Neural cell (in vitro differentiated cells): ENCODE data around the gene S100A13. TPM values are rescaled to one million over a fixed set of nuclear protein-coding genes. Genes with fewer than 3 reads are reported as not detected.

ENCODE experiments used
- H2AFZ ChIP-seq: fragments of 200-600, 300-800 bp; sonication (generic), shearing (Covaris generic); 2 replicates; pipeline ENCODE4 v1.6.0; 2014; ENCODE audit warnings: low read depth, mild to moderate bottlenecking, antibody characterized with exemption, low read length, moderate library complexity
- H3F3A ChIP-seq: fragments of 200-600 bp; shearing (Covaris generic); 2 replicates; pipeline ENCODE4 v1.6.1; 2016; ENCODE audit warnings: mild to moderate bottlenecking, moderate library complexity, mixed read lengths, antibody characterized with exemption, low read length; ENCODE audit not compliant: insufficient read depth, poor library complexity, severe bottlenecking
- H3K27ac ChIP-seq: fragments of 200-600, 300-800 bp; sonication (generic), shearing (Covaris generic); 2 replicates; pipeline ENCODE4 v1.5.1; 2014; ENCODE audit warnings: mild to moderate bottlenecking, low read length, moderate library complexity
- H3K27me3 ChIP-seq: fragments of 300-800, 200-600 bp; sonication (generic), shearing (Covaris generic); 2 replicates; pipeline ENCODE4 v1.6.0; 2014; ENCODE audit warnings: mild to moderate bottlenecking, low read depth, low read length, moderate library complexity; ENCODE audit not compliant: insufficient read depth
- H3K36me3 ChIP-seq: fragments of 300-800, 200-600 bp; sonication (generic), shearing (Covaris generic); 2 replicates; pipeline ENCODE4 v1.5.1; 2014; ENCODE audit warnings: mild to moderate bottlenecking, antibody characterized with exemption, low read length, moderate library complexity; ENCODE audit not compliant: insufficient read depth
- H3K4me2 ChIP-seq: fragments of 300-800, 200-600 bp; sonication (generic), shearing (Covaris generic); 2 replicates; pipeline ENCODE4 v1.6.0; 2014; ENCODE audit warnings: mild to moderate bottlenecking, low read length
- H3K4me3 ChIP-seq: fragments of 300-800, 200-600 bp; sonication (generic), shearing (Covaris generic); 2 replicates; pipeline ENCODE4 v1.5.1; 2014; ENCODE audit warnings: mild to moderate bottlenecking, low read length, moderate library complexity
- H3K79me2 ChIP-seq: fragments of 200-600 bp; shearing (Covaris generic); replicated peaks from 2 replicates; pipeline ENCODE4 v1.6.0; 2014; ENCODE audit warnings: mild to moderate bottlenecking, low read length, moderate library complexity; ENCODE audit not compliant: insufficient read depth
- H3K9ac ChIP-seq: fragments of 300-800, 200-600 bp; sonication (generic), shearing (Covaris generic); 2 replicates; pipeline ENCODE4 v1.6.1; 2016; ENCODE audit warnings: mild to moderate bottlenecking, low read length, mixed read lengths
- H3K9me2 ChIP-seq: fragments of 200-600 bp; shearing (Covaris generic); 2 replicates; pipeline ENCODE4 v1.6.1; 2016; ENCODE audit warnings: mild to moderate bottlenecking, low read length, mixed read lengths; ENCODE audit not compliant: insufficient read depth
- H3K9me3 ChIP-seq: fragments of 200-600, 300-800 bp; sonication (generic), shearing (Covaris generic); 2 replicates; pipeline ENCODE4 v1.6.1; 2016; ENCODE audit warnings: mild to moderate bottlenecking, mixed run types, low read length, moderate library complexity, mixed read lengths
- H4K20me1 ChIP-seq: fragments of 200-600 bp; shearing (Covaris generic); 2 replicates; pipeline ENCODE4 v1.6.1; 2016; ENCODE audit warnings: mild to moderate bottlenecking, mixed run types; ENCODE audit not compliant: insufficient read depth
- EP300 ChIP-seq: fragments of 450-650 bp; conservative IDR thresholded peaks from 2 replicates; pipeline ENCODE4 v1.6.1; 2014; ENCODE audit warnings: antibody characterized with exemption, mild to moderate bottlenecking, moderate library complexity; ENCODE audit not compliant: poor library complexity, severe bottlenecking
- EZH2 ChIP-seq: fragments of 200-600, 300-800 bp; shearing (Covaris generic), sonication (generic); IDR thresholded peaks from 2 replicates; pipeline ENCODE4 v1.6.1; 2014; ENCODE audit warnings: antibody characterized with exemption, low read length, borderline replicate concordance, mild to moderate bottlenecking; ENCODE audit not compliant: insufficient read depth, poor library complexity, severe bottlenecking
- MXI1 ChIP-seq: fragments of 450-650 bp; conservative IDR thresholded peaks from 2 replicates; pipeline ENCODE4 v1.6.1; 2014; ENCODE audit warnings: antibody characterized with exemption, mild to moderate bottlenecking; ENCODE audit not compliant: poor library complexity, severe bottlenecking
- POLR2AphosphoS5 ChIP-seq: IDR thresholded peaks from 2 replicates; pipeline ENCODE4 v1.6.1; 2012
- RAD21 ChIP-seq: fragments of 450-650 bp; conservative IDR thresholded peaks from 2 replicates; pipeline ENCODE4 v1.6.1; 2014; ENCODE audit warnings: antibody characterized with exemption, mild to moderate bottlenecking, moderate library complexity
- SMC3 ChIP-seq: fragments of 450-650 bp; conservative IDR thresholded peaks from 2 replicates; pipeline ENCODE4 v1.6.1; 2014; ENCODE audit warnings: antibody characterized with exemption, mild to moderate bottlenecking, moderate library complexity; ENCODE audit not compliant: poor library complexity
- TAF1 ChIP-seq: IDR thresholded peaks from 2 replicates; pipeline ENCODE4 v1.6.1; 2012; ENCODE audit warnings: low read depth
- polyA plus RNA-seq: library from polyadenylated mRNA; depleted of rRNA; stranded (reverse); fragments of >200 nt; gene quantifications from 2 replicates; pipeline ENCODE4 v1.2.3, GENCODE V29; 2014
- TF ChIP-seq, protein P1 (sequence below): IDR thresholded peaks from 2 replicates; pipeline ENCODE4 v1.6.1; 2012; ENCODE audit warnings: borderline replicate concordance
- TF ChIP-seq, protein P2 (sequence below): fragments of 450-650 bp; IDR thresholded peaks from 2 replicates; pipeline ENCODE4 v1.5.1; 2014; ENCODE audit warnings: antibody characterized with exemption, mild to moderate bottlenecking, moderate library complexity; ENCODE audit not compliant: poor library complexity, severe bottlenecking

The S100A13 gene
- polyA plus RNA-seq, 1 donor from 2014 or later: 2.1 TPM

DNA sequence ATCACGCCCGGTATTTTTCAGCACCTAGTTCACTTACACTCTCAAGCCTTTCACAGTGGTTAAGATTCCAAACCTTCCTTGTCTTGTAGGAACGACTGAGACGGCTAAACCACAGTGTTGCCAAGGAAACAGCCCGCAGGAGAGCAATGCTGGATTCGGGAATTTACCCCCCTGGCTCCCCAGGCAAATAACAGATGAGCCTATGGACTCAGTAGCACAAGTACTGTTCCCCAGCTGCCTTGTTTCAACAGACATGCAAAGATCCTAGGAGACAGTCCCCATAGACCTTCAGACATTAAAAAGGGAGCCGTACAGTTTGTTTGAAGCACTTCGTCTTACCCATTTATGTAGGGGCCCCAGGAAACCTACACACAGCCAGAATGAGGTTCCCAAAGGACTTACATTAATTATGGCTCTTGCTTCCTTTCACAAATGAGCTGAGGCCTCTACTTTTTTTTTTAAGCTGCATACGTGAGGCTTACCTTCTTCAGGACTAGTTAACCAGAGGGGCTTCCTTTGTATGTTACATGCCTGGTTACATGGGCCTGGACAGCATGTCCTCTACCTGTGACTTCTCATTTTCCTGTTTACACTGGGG is 33.9 kb upstream of the S100A13 start:
- Histone ChIP-seq H3K9ac (no peak overlapping the region), H3K9me3 (no peaks in the 10 kb centered on the region), H3K4me3 (no peak overlapping the region), H3K4me2 (no peak overlapping the region), H3K36me3 (no peaks in the 10 kb centered on the region), H3K9me2 (no peaks in the 10 kb centered on the region), H3K79me2 (peaks cover 15% of the 10 kb centered on the region), H4K20me1 (no peaks in the 10 kb centered on the region), H3K27ac (no peak overlapping the region), H3F3A (peaks cover 3% of the 10 kb centered on the region), H3K27me3 (no peaks in the 10 kb centered on the region), H2AFZ (no peak overlapping the region)
- TF ChIP-seq RAD21: no peak
- TF ChIP-seq MXI1: no peak
- TF ChIP-seq, protein P1, sequence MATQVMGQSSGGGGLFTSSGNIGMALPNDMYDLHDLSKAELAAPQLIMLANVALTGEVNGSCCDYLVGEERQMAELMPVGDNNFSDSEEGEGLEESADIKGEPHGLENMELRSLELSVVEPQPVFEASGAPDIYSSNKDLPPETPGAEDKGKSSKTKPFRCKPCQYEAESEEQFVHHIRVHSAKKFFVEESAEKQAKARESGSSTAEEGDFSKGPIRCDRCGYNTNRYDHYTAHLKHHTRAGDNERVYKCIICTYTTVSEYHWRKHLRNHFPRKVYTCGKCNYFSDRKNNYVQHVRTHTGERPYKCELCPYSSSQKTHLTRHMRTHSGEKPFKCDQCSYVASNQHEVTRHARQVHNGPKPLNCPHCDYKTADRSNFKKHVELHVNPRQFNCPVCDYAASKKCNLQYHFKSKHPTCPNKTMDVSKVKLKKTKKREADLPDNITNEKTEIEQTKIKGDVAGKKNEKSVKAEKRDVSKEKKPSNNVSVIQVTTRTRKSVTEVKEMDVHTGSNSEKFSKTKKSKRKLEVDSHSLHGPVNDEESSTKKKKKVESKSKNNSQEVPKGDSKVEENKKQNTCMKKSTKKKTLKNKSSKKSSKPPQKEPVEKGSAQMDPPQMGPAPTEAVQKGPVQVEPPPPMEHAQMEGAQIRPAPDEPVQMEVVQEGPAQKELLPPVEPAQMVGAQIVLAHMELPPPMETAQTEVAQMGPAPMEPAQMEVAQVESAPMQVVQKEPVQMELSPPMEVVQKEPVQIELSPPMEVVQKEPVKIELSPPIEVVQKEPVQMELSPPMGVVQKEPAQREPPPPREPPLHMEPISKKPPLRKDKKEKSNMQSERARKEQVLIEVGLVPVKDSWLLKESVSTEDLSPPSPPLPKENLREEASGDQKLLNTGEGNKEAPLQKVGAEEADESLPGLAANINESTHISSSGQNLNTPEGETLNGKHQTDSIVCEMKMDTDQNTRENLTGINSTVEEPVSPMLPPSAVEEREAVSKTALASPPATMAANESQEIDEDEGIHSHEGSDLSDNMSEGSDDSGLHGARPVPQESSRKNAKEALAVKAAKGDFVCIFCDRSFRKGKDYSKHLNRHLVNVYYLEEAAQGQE: no peak
- no peak for TF ChIP-seq POLR2AphosphoS5
- TF ChIP-seq SMC3: no peak
- TF ChIP-seq, protein P2, sequence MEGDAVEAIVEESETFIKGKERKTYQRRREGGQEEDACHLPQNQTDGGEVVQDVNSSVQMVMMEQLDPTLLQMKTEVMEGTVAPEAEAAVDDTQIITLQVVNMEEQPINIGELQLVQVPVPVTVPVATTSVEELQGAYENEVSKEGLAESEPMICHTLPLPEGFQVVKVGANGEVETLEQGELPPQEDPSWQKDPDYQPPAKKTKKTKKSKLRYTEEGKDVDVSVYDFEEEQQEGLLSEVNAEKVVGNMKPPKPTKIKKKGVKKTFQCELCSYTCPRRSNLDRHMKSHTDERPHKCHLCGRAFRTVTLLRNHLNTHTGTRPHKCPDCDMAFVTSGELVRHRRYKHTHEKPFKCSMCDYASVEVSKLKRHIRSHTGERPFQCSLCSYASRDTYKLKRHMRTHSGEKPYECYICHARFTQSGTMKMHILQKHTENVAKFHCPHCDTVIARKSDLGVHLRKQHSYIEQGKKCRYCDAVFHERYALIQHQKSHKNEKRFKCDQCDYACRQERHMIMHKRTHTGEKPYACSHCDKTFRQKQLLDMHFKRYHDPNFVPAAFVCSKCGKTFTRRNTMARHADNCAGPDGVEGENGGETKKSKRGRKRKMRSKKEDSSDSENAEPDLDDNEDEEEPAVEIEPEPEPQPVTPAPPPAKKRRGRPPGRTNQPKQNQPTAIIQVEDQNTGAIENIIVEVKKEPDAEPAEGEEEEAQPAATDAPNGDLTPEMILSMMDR: no peak
- TF ChIP-seq TAF1: no peak
- no peak for TF ChIP-seq EP300
- TF ChIP-seq EZH2: no peak

DNA sequence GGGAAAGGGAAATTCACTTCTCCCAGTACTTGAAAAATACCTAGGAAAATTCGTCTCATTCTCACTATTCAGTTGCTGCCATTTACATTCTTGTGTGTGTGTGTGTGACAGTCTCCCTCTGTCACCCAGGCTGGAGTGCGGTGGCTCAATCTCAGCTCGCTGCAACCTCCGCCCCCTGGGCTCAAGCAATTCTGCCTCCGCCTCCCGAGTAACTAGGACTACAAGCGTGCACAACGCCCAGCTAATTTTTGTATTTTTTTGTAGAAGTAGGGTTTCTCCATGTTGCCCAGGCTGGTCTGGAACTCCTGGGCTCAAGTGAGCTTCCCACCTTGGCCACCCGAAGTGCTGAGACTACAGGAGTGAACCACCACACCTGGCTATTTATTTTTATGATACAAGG is 32.4 kb upstream of the S100A13 start:
- H3F3A ChIP-seq: peaks cover 3% of the 10 kb centered on the region
- peak overlapping the region; percentile 86 for H3K9ac ChIP-seq
- peak overlapping the region; percentile 79 for H3K4me3 ChIP-seq
- no peaks in the 10 kb centered on the region for H3K27me3 ChIP-seq
- peak overlapping the region; percentile 57 for H3K4me2 ChIP-seq
- peaks cover 15% of the 10 kb centered on the region for H3K79me2 ChIP-seq
- no peaks in the 10 kb centered on the region for H3K9me2 ChIP-seq
- H3K36me3 ChIP-seq: no peaks in the 10 kb centered on the region
- H3K9me3 ChIP-seq: no peaks in the 10 kb centered on the region
- no peak for TF ChIP-seq TAF1
- TF ChIP-seq, protein P2: no peak
- no peak for TF ChIP-seq MXI1
- TF ChIP-seq RAD21: no peak
- TF ChIP-seq EP300: no peak
- no peak for TF ChIP-seq EZH2
- TF ChIP-seq POLR2AphosphoS5: no peak
- no peak for TF ChIP-seq SMC3
- TF ChIP-seq, protein P1: no peak
- H4K20me1 ChIP-seq: no peaks in the 10 kb centered on the region
- no peak overlapping the region for H3K27ac ChIP-seq
- H2AFZ ChIP-seq: no peak overlapping the region
